ENCODE results near the gene GNAQ.

GNAQ gene

GRCh38 chr9:77773381-77773780, 258.2 kb downstream of the GNAQ start:
- TF ChIP-seq CTCF (IDR thresholded peaks at IDR 0.05) (no peak), ZFX (IDR thresholded peaks at IDR 0.05; ENCODE audit: borderline replicate concordance) (no peak)
- no peak overlapping the region for H3K27ac ChIP-seq

- TF ChIP-seq ZFX (IDR thresholded peaks at IDR 0.05; ENCODE audit: borderline replicate concordance): no peak
- TF ChIP-seq CTCF (IDR thresholded peaks at IDR 0.05): no peak
- no peak overlapping the region for H3K27ac ChIP-seq
These were observed 259.0 kb downstream of the GNAQ start for GRCh38 chr9:77772646-77773045.

- H3K27ac ChIP-seq: no peak overlapping the region
- no peak for TF ChIP-seq ZFX (IDR thresholded peaks at IDR 0.05; ENCODE audit: borderline replicate concordance)
- no peak for TF ChIP-seq CTCF (IDR thresholded peaks at IDR 0.05)
These were observed 260.4 kb downstream of the GNAQ start for GRCh38 chr9:77771171-77771570.

GRCh38 chr9:77770340-77770739, 261.3 kb downstream of the GNAQ start:
- no peak overlapping the region for H3K27ac ChIP-seq
- TF ChIP-seq CTCF (IDR thresholded peaks at IDR 0.05): no peak
- no peak for TF ChIP-seq ZFX (IDR thresholded peaks at IDR 0.05; ENCODE audit: borderline replicate concordance)

- H3K27ac ChIP-seq: no peak overlapping the region
- no peak for TF ChIP-seq ZFX (IDR thresholded peaks at IDR 0.05; ENCODE audit: borderline replicate concordance)
These were observed 262.4 kb downstream of the GNAQ start for GRCh38 chr9:77769246-77769645.

GRCh38 chr9:77766587-77766986, 265.0 kb downstream of the GNAQ start:
- TF ChIP-seq CTCF (IDR thresholded peaks at IDR 0.05): no peak
- H3K27ac ChIP-seq: no peak overlapping the region

- no peak for TF ChIP-seq CTCF (IDR thresholded peaks at IDR 0.05)
These were observed 265.8 kb downstream of the GNAQ start for GRCh38 chr9:77765781-77766259.

More at GRCh38 chr9:77765781-77766259, 265.8 kb downstream of the GNAQ start:
- H3K27ac ChIP-seq: no peak overlapping the region

Data from 22Rv1 (cell line).